Liver (tissue), 9 donors: Measurements from ENCODE around the gene UNC79. TPM values are rescaled to one million over a fixed set of nuclear protein-coding genes. Genes with fewer than 3 reads are reported as not detected.

Experiments used
- DNase-seq: peaks from one replicate; pipeline ENCODE4 v3.0.0-alpha.2; 2017; ENCODE audit warnings: low spot score
- H3K27ac ChIP-seq, 2 donors: one replicate each; pipeline ENCODE4 v1.7.0; 2013; ENCODE audit warnings: inconsistent platforms in 2 of 2, low read length in 2 of 2, control low read depth in 1 of 2, low read depth in 1 of 2, mild to moderate bottlenecking in 1 of 2
- H3K27me3 ChIP-seq, 4 donors: one replicate each; pipeline versions ENCODE4 v1.6.1 to v1.7.0; 2013; ENCODE audit warnings: low read length in 3 of 4, inconsistent platforms in 1 of 4, mild to moderate bottlenecking in 1 of 4, moderate library complexity in 1 of 4; ENCODE audit not compliant: control insufficient read depth in 4 of 4, insufficient read depth in 4 of 4
- H3K36me3 ChIP-seq, 4 donors: one replicate each; pipeline versions ENCODE4 v1.6.1 to v1.7.0; 2013; ENCODE audit warnings: low read length in 3 of 4, mild to moderate bottlenecking in 3 of 4, low read depth in 1 of 4, moderate library complexity in 1 of 4; ENCODE audit not compliant: control insufficient read depth in 4 of 4, insufficient read depth in 3 of 4
- H3K4me1 ChIP-seq, 4 donors: one replicate each; pipeline versions ENCODE4 v1.6.1 to v1.7.0; 2013; ENCODE audit warnings: low read length in 3 of 4, mild to moderate bottlenecking in 3 of 4, moderate library complexity in 1 of 4; ENCODE audit not compliant: control insufficient read depth in 4 of 4, insufficient read depth in 4 of 4
- H3K4me3 ChIP-seq, 3 donors: one replicate each; pipeline versions ENCODE4 v1.6.1 to v1.7.0; 2013; ENCODE audit warnings: low read length in 3 of 3, control low read depth in 1 of 3, low read depth in 1 of 3, mild to moderate bottlenecking in 1 of 3
- H3K9ac ChIP-seq, 2 donors: one replicate each; pipeline ENCODE4 v1.7.0; 2013; ENCODE audit warnings: low read length in 2 of 2, mild to moderate bottlenecking in 2 of 2, moderate library complexity in 2 of 2, control low read depth in 1 of 2, low read depth in 1 of 2
- H3K9me3 ChIP-seq, 4 donors: one replicate each; pipeline versions ENCODE4 v1.6.1 to v1.7.0; 2013; ENCODE audit warnings: low read length in 3 of 4; ENCODE audit not compliant: control insufficient read depth in 4 of 4
- EGR1 ChIP-seq, 2 donors: IDR thresholded peaks; 2 replicates each; pipeline ENCODE4 v1.6.1; 2016 to 2018; ENCODE audit warnings: antibody characterized with exemption in 2 of 2, low read depth in 2 of 2
- FOXA1 ChIP-seq: IDR thresholded peaks from 2 replicates; pipeline ENCODE4 v1.6.1; 2016; ENCODE audit warnings: antibody characterized with exemption
- FOXA2 ChIP-seq: IDR thresholded peaks from 2 replicates; pipeline ENCODE4 v1.6.1; 2016; ENCODE audit warnings: antibody characterized with exemption
- GABPA ChIP-seq, 2 donors: IDR thresholded peaks in 1 of 2; conservative IDR thresholded peaks in 1 of 2; 2 replicates each; pipeline ENCODE4 v1.6.1; 2016; ENCODE audit warnings: antibody characterized with exemption in 2 of 2, mild to moderate bottlenecking in 1 of 2, moderate library complexity in 1 of 2
- HNF4A ChIP-seq, 2 donors: conservative IDR thresholded peaks; 2 replicates each; pipeline ENCODE4 v1.6.1; 2016; ENCODE audit warnings: antibody characterized with exemption in 2 of 2, mild to moderate bottlenecking in 2 of 2
- HNF4G ChIP-seq: IDR thresholded peaks from 2 replicates; pipeline ENCODE4 v1.6.1; 2016; ENCODE audit warnings: antibody characterized with exemption
- JUND ChIP-seq, 2 donors: IDR thresholded peaks; 2 replicates each; pipeline ENCODE4 v1.6.1; 2016; ENCODE audit warnings: antibody characterized with exemption in 2 of 2
- NR2F2 ChIP-seq: IDR thresholded peaks from 2 replicates; pipeline ENCODE4 v1.6.1; 2016; ENCODE audit warnings: antibody characterized with exemption
- RXRA ChIP-seq, 2 donors: IDR thresholded peaks; 2 replicates each; pipeline ENCODE4 v1.6.1; 2017 to 2018; ENCODE audit warnings: antibody characterized with exemption in 2 of 2, mild to moderate bottlenecking in 1 of 2
- SP1 ChIP-seq: IDR thresholded peaks from 2 replicates; pipeline ENCODE4 v1.6.1; 2018; ENCODE audit warnings: antibody characterized with exemption, mild to moderate bottlenecking
- TAF1 ChIP-seq: conservative IDR thresholded peaks from 2 replicates; pipeline ENCODE4 v1.6.1; 2016; ENCODE audit warnings: antibody characterized with exemption, mild to moderate bottlenecking
- YY1 ChIP-seq: IDR thresholded peaks from 2 replicates; pipeline ENCODE4 v1.6.1; 2016; ENCODE audit warnings: antibody characterized with exemption, mild to moderate bottlenecking
- WGBS: extraction: QIAGEN DNeasy Blood & Tissue Kit; methylation state at CpG from one replicate; pipeline ENCODE4 v1.1.7; 2013; 5-methylcytosine and 5-hydroxymethylcytosine counted together
- polyA plus RNA-seq, 2 donors: library from polyadenylated mRNA; stranded (reverse) in 1 of 2; unstranded in 1 of 2; fragments of 200-250 nt in 1 of 2; fragments of >200 nt in 1 of 2; fragmentation: Nextera tagmentation in 1 of 2; extraction: Ambion mirVana in 1 of 2; gene quantifications; one replicate each; pipeline versions ENCODE4 v1.2.1 to v1.2.3, GENCODE V29; 2013 to 2015
- total RNA-seq, 2 donors: library from RNA; depleted of rRNA; stranded (reverse); fragments of >200 nt; gene quantifications; one replicate each; pipeline ENCODE4 v1.2.3, GENCODE V29; 2014
- TF ChIP-seq, protein P1 (sequence below): IDR thresholded peaks from 2 replicates; pipeline ENCODE4 v1.6.1; 2016; ENCODE audit warnings: antibody characterized with exemption, mild to moderate bottlenecking
- TF ChIP-seq, protein P2 (sequence below): IDR thresholded peaks from 2 replicates; pipeline ENCODE4 v1.6.1; 2016; ENCODE audit warnings: antibody characterized with exemption
- TF ChIP-seq, protein P3 (sequence below): IDR thresholded peaks from 2 replicates; pipeline ENCODE4 v1.6.1; 2016; ENCODE audit warnings: antibody characterized with exemption
- TF ChIP-seq, protein P4 (sequence below): fragments of 150-350 bp; IDR thresholded peaks from 2 replicates; pipeline ENCODE4 v1.5.1; 2017; ENCODE audit warnings: improper control_type of control experiment, low read depth, low read length; ENCODE audit not compliant: missing input control
- donor health status: healthy.
- donor health status: healthy.
- donor health status: healthy.
- donor health status: healthy.
- donor health status: healthy.

The UNC79 gene
- total and polyA plus RNA-seq, 4 donors, result 0.01 to 0.08 (median 0.05) TPM; not detected in 1

DNA sequence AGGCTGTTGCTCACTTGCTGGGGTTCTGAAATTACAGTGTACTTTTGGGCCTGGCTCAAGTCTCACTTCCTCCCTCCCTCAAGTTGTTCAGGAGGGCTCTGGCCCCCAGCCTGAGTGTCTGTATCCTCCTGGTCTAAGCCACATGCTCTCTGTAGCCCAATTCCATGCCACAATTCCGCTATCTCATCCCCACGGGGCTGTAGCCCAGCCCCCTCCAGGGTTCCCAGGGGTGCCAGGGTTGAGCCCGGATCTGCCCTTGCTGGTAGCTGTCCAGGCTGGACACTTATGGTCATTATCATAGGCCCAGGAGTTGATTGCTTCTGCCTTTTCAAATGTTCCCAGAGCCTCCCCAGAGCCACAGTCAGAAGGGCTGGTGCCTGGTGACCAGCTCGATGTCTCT, 292.3 kb downstream of the UNC79 start:
- no peak for DNase-seq
- Histone ChIP-seq H3K9ac (no peak overlapping the region), H3K4me1 (no peaks in the 10 kb centered on the region), H3K27me3 (no peaks in the 10 kb centered on the region), H3K36me3 (no peaks in the 10 kb centered on the region), H3K9me3 (no peaks in the 10 kb centered on the region), H3K27ac (no peak overlapping the region), H3K4me3 (no peak overlapping the region)
- 90% methylated on average over 4 of the region's 4 CpGs for WGBS
- TF ChIP-seq FOXA2 (no peak), FOXA1 (no peak), JUND (IDR thresholded peaks at IDR 0.05) (no peak), EGR1 (IDR thresholded peaks at IDR 0.05; ENCODE audit: low read depth in 2 of 2) (no peak), HNF4A (conservative IDR thresholded peaks at IDR 0.05) (no peak), TAF1 (no peak), HNF4G (no peak), YY1 (no peak), NR2F2 (no peak), RXRA (IDR thresholded peaks at IDR 0.05) (no peak), GABPA (IDR thresholded peaks at IDR 0.05 in 1 of 2, conservative IDR thresholded peaks at IDR 0.05 in 1 of 2) (no peak)
- TF ChIP-seq, protein P1, sequence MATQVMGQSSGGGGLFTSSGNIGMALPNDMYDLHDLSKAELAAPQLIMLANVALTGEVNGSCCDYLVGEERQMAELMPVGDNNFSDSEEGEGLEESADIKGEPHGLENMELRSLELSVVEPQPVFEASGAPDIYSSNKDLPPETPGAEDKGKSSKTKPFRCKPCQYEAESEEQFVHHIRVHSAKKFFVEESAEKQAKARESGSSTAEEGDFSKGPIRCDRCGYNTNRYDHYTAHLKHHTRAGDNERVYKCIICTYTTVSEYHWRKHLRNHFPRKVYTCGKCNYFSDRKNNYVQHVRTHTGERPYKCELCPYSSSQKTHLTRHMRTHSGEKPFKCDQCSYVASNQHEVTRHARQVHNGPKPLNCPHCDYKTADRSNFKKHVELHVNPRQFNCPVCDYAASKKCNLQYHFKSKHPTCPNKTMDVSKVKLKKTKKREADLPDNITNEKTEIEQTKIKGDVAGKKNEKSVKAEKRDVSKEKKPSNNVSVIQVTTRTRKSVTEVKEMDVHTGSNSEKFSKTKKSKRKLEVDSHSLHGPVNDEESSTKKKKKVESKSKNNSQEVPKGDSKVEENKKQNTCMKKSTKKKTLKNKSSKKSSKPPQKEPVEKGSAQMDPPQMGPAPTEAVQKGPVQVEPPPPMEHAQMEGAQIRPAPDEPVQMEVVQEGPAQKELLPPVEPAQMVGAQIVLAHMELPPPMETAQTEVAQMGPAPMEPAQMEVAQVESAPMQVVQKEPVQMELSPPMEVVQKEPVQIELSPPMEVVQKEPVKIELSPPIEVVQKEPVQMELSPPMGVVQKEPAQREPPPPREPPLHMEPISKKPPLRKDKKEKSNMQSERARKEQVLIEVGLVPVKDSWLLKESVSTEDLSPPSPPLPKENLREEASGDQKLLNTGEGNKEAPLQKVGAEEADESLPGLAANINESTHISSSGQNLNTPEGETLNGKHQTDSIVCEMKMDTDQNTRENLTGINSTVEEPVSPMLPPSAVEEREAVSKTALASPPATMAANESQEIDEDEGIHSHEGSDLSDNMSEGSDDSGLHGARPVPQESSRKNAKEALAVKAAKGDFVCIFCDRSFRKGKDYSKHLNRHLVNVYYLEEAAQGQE, result no peak
- TF ChIP-seq, protein P2, sequence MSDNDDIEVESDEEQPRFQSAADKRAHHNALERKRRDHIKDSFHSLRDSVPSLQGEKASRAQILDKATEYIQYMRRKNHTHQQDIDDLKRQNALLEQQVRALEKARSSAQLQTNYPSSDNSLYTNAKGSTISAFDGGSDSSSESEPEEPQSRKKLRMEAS, result no peak

DNA sequence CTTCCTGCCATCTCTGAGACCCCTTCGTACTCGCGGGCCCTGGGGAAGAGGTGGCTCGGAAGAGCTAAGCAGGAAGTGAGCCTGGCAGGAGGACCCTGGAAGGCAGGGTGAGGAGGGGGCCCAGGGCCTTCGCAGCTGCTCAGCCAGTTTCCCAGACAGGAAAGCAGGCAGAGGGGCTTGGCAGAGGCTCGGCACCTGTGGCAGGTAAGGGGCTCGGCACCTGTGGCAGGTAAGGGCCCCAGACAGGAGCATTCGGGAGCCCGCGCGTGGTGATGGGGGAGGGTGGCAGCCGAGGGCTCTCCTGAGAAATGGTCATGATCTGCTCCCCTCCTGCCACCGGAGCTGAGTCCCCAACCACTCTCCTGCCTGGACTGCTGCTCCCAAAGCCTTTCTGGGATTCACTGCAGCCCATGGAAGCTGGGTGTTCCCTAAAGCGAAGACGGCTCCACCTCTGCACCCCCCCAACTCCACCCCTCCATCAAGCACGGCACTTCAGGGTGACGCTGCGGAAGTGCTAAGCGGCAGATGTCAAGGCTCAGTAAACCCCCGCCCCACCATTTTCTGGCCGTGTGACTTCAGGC, 294.4 kb downstream of the UNC79 start:
- H3K9me3 ChIP-seq, result no peaks in the 10 kb centered on the region
- H3K9ac ChIP-seq, result no peak overlapping the region
- WGBS, result 76% methylated on average over 21 of the region's 21 CpGs
- no peaks in the 10 kb centered on the region for H3K27me3 ChIP-seq
- H3K36me3 ChIP-seq, result no peaks in the 10 kb centered on the region
- no peak for DNase-seq
- H3K27ac ChIP-seq, result no peak overlapping the region
- TF ChIP-seq SP1, result no peak
- TF ChIP-seq FOXA2, result no peak
- no peak for TF ChIP-seq HNF4A (conservative IDR thresholded peaks at IDR 0.05)
- TF ChIP-seq, protein P3, sequence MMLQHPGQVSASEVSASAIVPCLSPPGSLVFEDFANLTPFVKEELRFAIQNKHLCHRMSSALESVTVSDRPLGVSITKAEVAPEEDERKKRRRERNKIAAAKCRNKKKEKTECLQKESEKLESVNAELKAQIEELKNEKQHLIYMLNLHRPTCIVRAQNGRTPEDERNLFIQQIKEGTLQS, result no peak
- TF ChIP-seq, protein P4, sequence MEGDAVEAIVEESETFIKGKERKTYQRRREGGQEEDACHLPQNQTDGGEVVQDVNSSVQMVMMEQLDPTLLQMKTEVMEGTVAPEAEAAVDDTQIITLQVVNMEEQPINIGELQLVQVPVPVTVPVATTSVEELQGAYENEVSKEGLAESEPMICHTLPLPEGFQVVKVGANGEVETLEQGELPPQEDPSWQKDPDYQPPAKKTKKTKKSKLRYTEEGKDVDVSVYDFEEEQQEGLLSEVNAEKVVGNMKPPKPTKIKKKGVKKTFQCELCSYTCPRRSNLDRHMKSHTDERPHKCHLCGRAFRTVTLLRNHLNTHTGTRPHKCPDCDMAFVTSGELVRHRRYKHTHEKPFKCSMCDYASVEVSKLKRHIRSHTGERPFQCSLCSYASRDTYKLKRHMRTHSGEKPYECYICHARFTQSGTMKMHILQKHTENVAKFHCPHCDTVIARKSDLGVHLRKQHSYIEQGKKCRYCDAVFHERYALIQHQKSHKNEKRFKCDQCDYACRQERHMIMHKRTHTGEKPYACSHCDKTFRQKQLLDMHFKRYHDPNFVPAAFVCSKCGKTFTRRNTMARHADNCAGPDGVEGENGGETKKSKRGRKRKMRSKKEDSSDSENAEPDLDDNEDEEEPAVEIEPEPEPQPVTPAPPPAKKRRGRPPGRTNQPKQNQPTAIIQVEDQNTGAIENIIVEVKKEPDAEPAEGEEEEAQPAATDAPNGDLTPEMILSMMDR, result no peak
- H3K4me3 ChIP-seq, result no peak overlapping the region
- H3K4me1 ChIP-seq, result no peaks in the 10 kb centered on the region
